ENCODE measurements around the gene TSC22D4.
A peak's percentile ranks its signal among the peaks of the same experiment; 100 is the strongest.
"Not testable (repeated sequence)": the region's sequence is repeated elsewhere in the genome, so short reads cannot be mapped to it uniquely, and the experiment has no call there.

Gene TSC22D4

DNA sequence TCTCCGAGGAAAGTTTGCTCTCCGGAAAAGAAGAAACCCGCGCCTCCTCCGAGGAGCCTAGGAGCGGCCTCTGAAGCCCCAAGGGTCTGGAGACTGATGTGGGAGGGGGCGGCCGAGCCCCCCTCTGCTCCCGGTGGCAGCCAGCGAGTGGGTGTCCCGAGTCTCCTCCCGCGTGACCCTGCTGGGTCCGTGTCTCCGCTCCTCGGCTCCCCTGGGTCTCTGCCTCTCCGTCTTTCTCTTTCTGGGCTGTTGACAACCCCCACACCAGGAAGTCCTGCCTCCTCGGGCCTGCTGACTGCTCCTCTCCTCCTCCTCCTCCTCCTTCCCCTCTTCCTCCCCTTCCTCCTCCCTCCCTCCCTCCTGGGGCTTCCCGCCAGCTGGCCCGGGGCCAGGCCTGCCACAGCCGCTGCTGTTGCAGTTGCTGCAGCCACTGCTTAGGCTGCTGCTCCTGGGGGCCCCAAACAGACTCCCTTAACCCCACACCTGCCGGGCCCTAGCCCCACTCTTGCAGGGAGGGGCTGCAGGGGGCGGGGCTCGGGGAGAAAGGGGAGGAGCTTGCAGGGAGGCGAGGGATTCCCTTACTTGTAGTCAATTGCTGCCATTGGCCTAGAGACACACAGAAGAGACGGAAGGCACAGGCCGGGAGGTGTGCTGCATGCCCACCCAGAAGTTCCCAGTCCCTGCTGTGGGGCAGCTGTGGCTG is at the start of gene TSC22D4:
Gene TSC22D4, minus strand, starts transcription at position 257 of the 703 bp plus-strand sequence. CDS start 1,176 bp downstream, outside the sequence.
- DNase-seq: peak; percentile 95

DNA sequence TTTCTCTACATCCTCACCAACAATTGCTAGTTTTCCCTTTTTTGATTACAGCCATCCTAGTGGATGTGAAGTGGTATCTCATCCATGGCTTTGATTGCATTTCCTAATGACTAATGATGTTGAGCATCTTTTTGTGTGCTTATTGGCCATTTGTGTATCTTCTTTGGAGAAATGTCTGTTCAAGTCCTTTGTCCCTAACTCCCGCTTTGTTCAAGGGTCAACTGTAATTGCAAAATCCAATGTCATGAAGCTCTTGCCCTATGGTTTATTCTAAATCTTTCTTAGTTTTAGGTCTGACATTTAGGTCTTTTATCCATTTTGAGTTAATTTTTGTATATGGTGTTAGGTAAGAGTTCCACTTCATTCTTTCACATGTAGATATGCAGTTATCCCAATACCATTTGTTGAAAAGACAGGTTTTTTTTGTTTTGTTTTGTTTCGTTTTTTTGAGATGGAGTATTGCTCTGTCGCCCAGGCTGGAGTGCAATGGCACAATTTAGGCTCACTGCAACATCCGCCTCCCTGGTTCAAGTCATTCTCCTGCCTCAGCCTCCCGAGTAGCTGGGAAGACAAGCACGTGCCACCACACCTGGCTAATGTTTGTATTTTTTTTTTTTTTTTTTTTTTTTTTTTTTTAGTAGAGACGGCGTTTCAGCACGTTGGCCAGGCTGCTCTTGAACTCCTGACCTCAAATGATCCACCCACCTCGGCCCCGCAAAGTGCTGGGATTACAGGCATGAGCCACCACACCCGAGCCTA is 49.3 kb upstream of the TSC22D4 start:
- not testable (repeated sequence) for DNase-seq

GRCh38 chr7:100523192-100523591 is 44.2 kb upstream of the TSC22D4 start:
- not testable (repeated sequence) for DNase-seq

- DNase-seq: not testable (repeated sequence)
Observed at GRCh38 chr7:100521909-100522593, 43.0 kb upstream of the TSC22D4 start.

DNA sequence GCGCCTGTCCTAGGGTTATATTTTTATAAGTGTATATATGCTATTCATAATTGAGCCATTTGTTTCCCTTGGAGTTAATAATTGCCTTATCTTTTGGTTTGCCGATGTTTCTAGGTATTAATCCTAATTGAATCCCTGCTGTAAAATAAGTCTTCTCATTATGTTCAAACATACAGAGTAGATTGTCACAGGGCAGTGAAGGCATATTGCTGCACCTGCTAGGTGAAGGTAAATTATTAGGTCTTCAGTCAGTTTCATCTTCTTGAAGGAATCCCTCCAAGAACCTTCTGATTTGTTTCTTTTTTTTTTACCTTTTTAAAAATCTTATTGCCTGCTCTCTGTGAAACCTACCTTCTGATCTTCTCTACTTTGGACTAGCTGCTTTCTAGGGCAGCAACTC is 42.1 kb upstream of the TSC22D4 start:
- no peak for DNase-seq

- DNase-seq: no peak
Observed at GRCh38 chr7:100520138-100520537, 41.1 kb upstream of the TSC22D4 start.

DNA sequence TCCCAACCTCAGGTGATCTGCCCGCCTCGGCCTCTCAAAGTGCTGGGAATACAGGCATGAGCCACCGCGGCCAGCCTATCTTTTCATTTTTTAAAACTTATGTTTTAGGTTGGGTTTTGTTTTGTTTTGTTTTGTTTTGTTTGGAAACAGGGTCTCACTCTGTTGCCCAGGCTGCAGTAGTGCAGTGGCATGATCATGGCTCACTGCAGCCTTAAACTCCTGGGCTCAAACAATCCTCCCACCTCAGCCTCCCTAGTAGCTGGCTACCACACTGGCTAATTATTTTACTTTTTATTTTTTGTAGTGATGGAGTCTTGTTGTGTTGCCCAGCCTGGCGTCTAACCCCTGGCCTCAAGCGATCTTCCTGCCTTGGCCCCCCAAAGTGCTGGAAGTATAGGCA is 40.6 kb upstream of the TSC22D4 start:
- DNase-seq: no peak

DNA sequence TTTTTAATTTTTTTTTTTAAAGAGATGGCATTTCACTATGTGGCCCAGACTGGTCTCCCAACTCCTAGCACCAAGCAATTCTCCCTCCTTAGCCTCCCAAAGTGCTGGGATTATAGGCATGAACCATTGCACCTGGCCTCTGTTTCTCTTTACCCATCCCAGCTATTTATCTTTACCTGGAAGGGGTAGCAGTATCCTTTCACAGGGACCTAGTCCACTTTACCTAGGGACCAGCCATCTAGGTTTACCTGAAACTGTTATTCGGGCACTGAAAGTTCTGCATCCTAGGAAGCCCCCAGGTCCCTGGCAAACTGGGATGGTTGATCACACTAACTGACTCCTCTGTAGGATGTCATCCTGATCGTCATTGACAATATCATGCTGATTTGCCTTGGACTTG is 38.3 kb upstream of the TSC22D4 start:
- no peak for DNase-seq

- peak; percentile 62 for DNase-seq
Observed at GRCh38 chr7:100516135-100516812, 37.3 kb upstream of the TSC22D4 start.

GRCh38 chr7:100515072-100515532 is 36.1 kb upstream of the TSC22D4 start:
- no peak for DNase-seq

- no peak for DNase-seq
Observed at GRCh38 chr7:100513212-100513810, 34.3 kb upstream of the TSC22D4 start.

DNA sequence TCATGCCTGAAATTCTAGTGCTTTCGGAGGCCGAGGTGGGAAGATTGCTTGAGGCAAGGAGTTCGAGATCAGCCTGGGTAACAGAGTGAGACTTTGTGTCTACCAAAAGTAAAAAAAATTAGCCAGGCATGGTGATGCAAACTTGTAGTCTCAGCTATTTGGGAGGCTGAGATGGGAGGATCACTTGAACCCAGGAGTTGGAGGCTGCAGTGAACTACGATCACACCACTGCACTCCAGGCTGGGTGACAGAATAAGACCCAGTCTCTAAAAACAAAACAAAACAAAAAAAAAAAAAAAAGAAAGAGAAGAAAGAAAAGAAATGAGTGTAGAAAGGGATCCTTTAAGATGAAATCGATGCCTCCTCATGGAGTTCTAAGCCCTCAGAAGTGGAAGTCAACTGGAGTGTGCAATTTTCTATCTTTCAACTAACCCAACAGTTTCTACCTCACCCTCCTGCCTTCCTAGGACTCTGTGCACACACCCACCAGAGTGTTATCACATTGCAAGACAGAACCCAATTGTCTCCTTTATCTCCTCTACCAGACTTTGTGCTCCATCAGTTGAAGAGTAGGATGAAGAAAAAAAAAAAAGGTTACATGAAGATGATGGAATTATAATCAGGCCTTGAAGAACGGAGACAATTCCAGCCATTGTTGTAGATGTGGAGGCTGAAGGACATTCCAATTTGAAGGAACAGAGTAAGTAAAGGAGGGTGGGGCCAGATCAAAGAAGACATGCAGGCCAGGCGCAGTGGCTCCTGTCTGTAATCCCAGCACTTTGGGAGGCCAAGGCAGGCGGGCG is 31.6 kb upstream of the TSC22D4 start:
- no peak for DNase-seq

DNA sequence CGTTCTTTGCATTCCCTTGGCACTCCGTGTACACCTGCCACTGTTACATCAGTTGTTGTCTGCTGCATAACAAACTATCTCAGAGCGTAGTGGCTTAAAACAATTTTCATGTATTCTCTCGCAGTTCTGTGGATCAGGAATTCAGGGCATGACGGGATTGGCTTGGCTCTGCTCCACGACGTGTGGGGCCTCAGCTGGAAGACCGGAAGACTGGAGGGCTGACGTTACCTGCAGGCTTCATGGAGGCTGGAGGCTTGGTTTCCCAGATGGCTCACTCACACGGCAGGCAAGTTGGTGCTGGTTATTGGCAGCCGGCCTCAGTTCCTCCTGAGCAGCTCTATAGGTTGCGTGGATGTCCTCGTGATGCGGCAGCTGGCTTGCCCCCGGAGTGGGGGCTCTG is 30.2 kb upstream of the TSC22D4 start:
- DNase-seq: no peak

- no peak for DNase-seq
Observed at GRCh38 chr7:100506356-100506923, 27.4 kb upstream of the TSC22D4 start.

GRCh38 chr7:100504887-100505611 is 26.0 kb upstream of the TSC22D4 start:
- no peak for DNase-seq

DNA sequence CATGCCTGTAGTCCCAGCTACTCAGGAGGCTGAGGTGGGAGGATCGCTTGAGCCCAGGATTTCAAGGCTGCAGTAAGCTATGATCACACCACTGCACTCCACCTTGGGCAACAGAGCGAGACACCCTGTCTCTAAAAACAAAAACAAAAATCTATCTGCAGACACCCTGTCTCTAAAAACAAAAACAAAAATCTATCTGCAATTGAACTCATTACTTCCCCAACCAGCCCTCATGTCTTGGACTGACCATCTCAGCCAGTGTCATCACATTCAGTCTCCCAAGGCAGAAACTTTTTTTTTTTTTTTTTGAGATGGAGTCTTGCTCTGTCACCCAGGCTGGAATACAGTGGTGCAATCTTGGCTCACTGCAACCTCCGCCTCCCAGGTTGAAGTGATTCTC is 25.0 kb upstream of the TSC22D4 start:
- not testable (repeated sequence) for DNase-seq

DNA sequence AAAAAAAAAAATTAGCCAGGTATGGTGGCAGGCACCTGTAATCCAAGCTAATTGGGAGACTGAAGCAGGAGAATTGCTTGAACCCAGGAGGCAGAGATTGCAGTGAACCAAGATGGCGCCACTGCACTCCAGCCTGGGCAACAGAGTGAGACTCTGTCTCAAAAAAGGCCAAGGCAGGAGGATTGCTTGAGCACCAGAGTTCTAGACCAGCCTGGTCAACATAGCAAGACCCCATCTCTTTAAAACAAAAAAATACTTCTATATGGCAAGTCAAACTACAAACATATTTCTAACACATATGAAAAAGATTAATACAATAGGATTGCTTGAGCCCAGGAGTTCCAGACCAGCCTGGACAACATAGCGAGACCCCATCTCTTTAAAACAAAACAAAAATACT is 21.7 kb upstream of the TSC22D4 start:
- DNase-seq: not testable (repeated sequence)

DNA sequence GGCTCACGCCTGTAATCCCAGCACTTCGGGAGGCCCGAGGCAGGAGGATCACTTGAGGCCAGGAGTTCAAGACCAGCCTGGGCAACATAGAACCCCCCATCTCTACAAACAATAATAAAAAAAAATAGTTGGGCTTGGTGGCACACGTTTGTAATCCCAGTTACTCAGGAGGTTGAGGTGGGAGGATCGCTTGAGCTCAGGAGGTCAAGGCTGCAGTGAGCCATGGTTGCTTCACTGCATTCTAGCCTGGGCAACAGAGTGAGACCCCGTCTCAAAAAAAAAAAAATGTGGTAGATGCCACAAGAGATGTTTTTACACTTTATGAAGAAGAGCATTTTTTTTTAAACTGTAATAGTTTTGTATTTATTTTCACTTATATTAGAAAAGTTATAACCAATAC is 17.5 kb upstream of the TSC22D4 start:
- no peak for DNase-seq

GRCh38 chr7:100493476-100494264 is 14.7 kb upstream of the TSC22D4 start:
- peak; percentile 84 for DNase-seq

Data from activated CD8-positive, alpha-beta memory T cell treated with anti-CD3 and anti-CD28 coated beads for 24 hours (primary cell).